IMR-90 (cell line): ENCODE data around the gene ARPC2. TPM values are rescaled to one million over a fixed set of nuclear protein-coding genes. Genes with fewer than 3 reads are reported as not detected.

Experiments
- ATAC-seq: fragments of 200-7000 bp; cut with Tn5 transposase; 2 replicates; pipeline ENCODE4 v1.9.1; 2020; ENCODE audit warnings: low read depth, mild to moderate bottlenecking, moderate library complexity
- BruUV-seq: library from RNA; stranded (reverse); fragments of 400-500 nt; replicated peaks from 2 replicates; lab custom pipeline; 2021; lab: Mats Ljungman, UMichigan
- CTCF ChIA-PET: fragments of 300-600 bp; formaldehyde crosslinking; extraction: SDS; loops from one replicate; lab custom pipeline; 2021; ENCODE audit warnings: antibody characterized with exemption; lab: Yijun Ruan, JAX
- POLR2A ChIA-PET: fragments of 300-600 bp; sonication (Branson Sonifier 250); formaldehyde crosslinking; loops from one replicate; lab custom pipeline; 2022; ENCODE audit warnings: antibody characterized with exemption; ENCODE audit not compliant: unreplicated experiment; lab: Charles Lee
- DNase-seq: peaks from one replicate; pipeline ENCODE4 v3.0.0; 2013
- H2AFZ ChIP-seq: replicated peaks from 2 replicates; pipeline ENCODE3; 2013; ENCODE audit warnings: low read length, mild to moderate bottlenecking; ENCODE audit not compliant: poor library complexity
- H2AK5ac ChIP-seq: 2 replicates; pipeline ENCODE4 v1.6.1; 2013; ENCODE audit warnings: low read depth, low read length, inconsistent platforms
- H2AK9ac ChIP-seq: replicated peaks from 2 replicates; pipeline ENCODE3; 2013; ENCODE audit warnings: mild to moderate bottlenecking, low read depth, low read length, moderate library complexity; ENCODE audit not compliant: poor library complexity
- H2BK120ac ChIP-seq: 2 replicates; pipeline ENCODE4 v1.6.1; 2013; ENCODE audit warnings: low read depth, low read length, inconsistent platforms
- H2BK15ac ChIP-seq: 3 replicates; pipeline ENCODE4 v1.6.1; 2013; ENCODE audit warnings: low read depth, low read length, inconsistent platforms
- H2BK20ac ChIP-seq: 2 replicates; pipeline ENCODE4 v1.6.1; 2013; ENCODE audit warnings: low read depth, mild to moderate bottlenecking, inconsistent platforms, low read length, moderate library complexity
- H2BK5ac ChIP-seq: 2 replicates; pipeline ENCODE4 v1.6.1; 2013; ENCODE audit warnings: mild to moderate bottlenecking, low read depth, low read length, inconsistent platforms; ENCODE audit not compliant: poor library complexity, severe bottlenecking
- H3K14ac ChIP-seq: replicated peaks from 2 replicates; pipeline ENCODE4 v1.6.1; 2013; ENCODE audit warnings: low read depth, low read length, inconsistent platforms
- H3K18ac ChIP-seq: 2 replicates; pipeline ENCODE4 v1.6.1; 2013; ENCODE audit warnings: low read depth, low read length, control low read depth
- H3K23ac ChIP-seq: 2 replicates; pipeline ENCODE4 v1.6.1; 2013; ENCODE audit warnings: low read depth, low read length, inconsistent platforms
- H3K27ac ChIP-seq: 2 replicates; pipeline ENCODE4 v1.5.1; 2013; ENCODE audit warnings: mild to moderate bottlenecking, control low read depth, low read length; ENCODE audit not compliant: insufficient read depth
- H3K27me3 ChIP-seq: 2 replicates; pipeline ENCODE4 v1.6.1; 2013; ENCODE audit warnings: low read length; ENCODE audit not compliant: control insufficient read depth, insufficient read depth
- H3K36me3 ChIP-seq: 2 replicates; pipeline ENCODE4 v1.6.1; 2013; ENCODE audit warnings: low read length, mixed read lengths; ENCODE audit not compliant: control insufficient read depth, insufficient read depth
- H3K4ac ChIP-seq: 2 replicates; pipeline ENCODE4 v1.6.1; 2013; ENCODE audit warnings: low read depth, low read length, inconsistent platforms
- H3K4me1 ChIP-seq: 2 replicates; pipeline ENCODE4 v1.6.1; 2013; ENCODE audit warnings: low read length, mixed read lengths; ENCODE audit not compliant: control insufficient read depth, insufficient read depth
- H3K4me2 ChIP-seq: 2 replicates; pipeline ENCODE4 v1.6.1; 2013; ENCODE audit warnings: low read depth, mild to moderate bottlenecking, control low read depth, low read length, moderate library complexity
- H3K4me3 ChIP-seq: 2 replicates; pipeline ENCODE4 v1.5.1; 2013; ENCODE audit warnings: low read depth, mild to moderate bottlenecking, control low read depth, low read length, moderate library complexity; ENCODE audit not compliant: insufficient read depth
- H3K56ac ChIP-seq: 2 replicates; pipeline ENCODE4 v1.6.1; 2013; ENCODE audit warnings: low read length, inconsistent platforms; ENCODE audit not compliant: insufficient read depth; ENCODE audit errors: extremely low read depth
- H3K79me1 ChIP-seq, 2 experiments: 2 replicates each; pipeline ENCODE4 v1.6.1; 2013; ENCODE audit warnings: low read length in 2 of 2, inconsistent platforms in 1 of 2, low read depth in 1 of 2
- H3K9ac ChIP-seq: 2 replicates; pipeline ENCODE4 v1.6.1; 2013; ENCODE audit warnings: low read depth, low read length, control low read depth
- H3K9me1 ChIP-seq: 2 replicates; pipeline ENCODE4 v1.6.1; 2013; ENCODE audit warnings: low read length, inconsistent platforms; ENCODE audit not compliant: insufficient read depth
- H3K9me3 ChIP-seq: 2 replicates; pipeline ENCODE4 v1.6.1; 2013; ENCODE audit warnings: low read length; ENCODE audit not compliant: control insufficient read depth, insufficient read depth
- H4K20me1 ChIP-seq: 2 replicates; pipeline ENCODE4 v1.6.1; 2013; ENCODE audit warnings: low read length, inconsistent platforms; ENCODE audit not compliant: insufficient read depth
- H4K5ac ChIP-seq: 2 replicates; pipeline ENCODE4 v1.6.1; 2013; ENCODE audit warnings: mild to moderate bottlenecking, low read depth, low read length, control low read depth
- H4K8ac ChIP-seq, 2 experiments: 2 replicates each; pipeline ENCODE4 v1.6.1; 2013; ENCODE audit warnings: low read depth in 2 of 2, low read length in 2 of 2, control low read depth in 1 of 2, inconsistent platforms in 1 of 2
- H4K91ac ChIP-seq: 2 replicates; pipeline ENCODE4 v1.6.1; 2013; ENCODE audit warnings: low read depth, low read length, inconsistent platforms; ENCODE audit not compliant: insufficient read depth
- BHLHE40 ChIP-seq: fragments of 150-350 bp; IDR thresholded peaks from 2 replicates; pipeline ENCODE4 v1.6.1; 2016; ENCODE audit warnings: mild to moderate bottlenecking, low read depth, low read length
- CHD1 ChIP-seq: IDR thresholded peaks from 2 replicates; pipeline ENCODE4 v1.6.1; 2012; ENCODE audit warnings: low read depth, low read length, improper control_type of control experiment
- FOS ChIP-seq: fragments of 150-350 bp; IDR thresholded peaks from 2 replicates; pipeline ENCODE4 v1.6.1; 2016; ENCODE audit warnings: low read depth, low read length
- MAFK ChIP-seq: IDR thresholded peaks from 2 replicates; pipeline ENCODE4 v1.6.1; 2012; ENCODE audit warnings: low read depth, low read length, improper control_type of control experiment
- MAZ ChIP-seq: IDR thresholded peaks from 2 replicates; pipeline ENCODE4 v1.6.1; 2012; ENCODE audit warnings: low read depth, mild to moderate bottlenecking, low read length, improper control_type of control experiment, moderate library complexity, borderline replicate concordance
- NFE2L2 ChIP-seq: fragments of 150-350 bp; IDR thresholded peaks from 2 replicates; pipeline ENCODE4 v1.6.1; 2016; ENCODE audit warnings: low read depth, mild to moderate bottlenecking, low read length
- POLR2A ChIP-seq: IDR thresholded peaks from 2 replicates; pipeline ENCODE4 v1.6.1; 2012; ENCODE audit warnings: mild to moderate bottlenecking, low read depth, low read length
- RAD21 ChIP-seq: IDR thresholded peaks from 2 replicates; pipeline ENCODE4 v1.6.1; 2012; ENCODE audit warnings: low read length, improper control_type of control experiment
- RCOR1 ChIP-seq: IDR thresholded peaks from 2 replicates; pipeline ENCODE4 v1.6.1; 2012; ENCODE audit warnings: mild to moderate bottlenecking, low read length, improper control_type of control experiment; ENCODE audit not compliant: insufficient replicate concordance
- RFX5 ChIP-seq: IDR thresholded peaks from 2 replicates; pipeline ENCODE4 v1.8.0; 2012; ENCODE audit warnings: low read depth, mild to moderate bottlenecking, low read length, moderate library complexity
- SMC3 ChIP-seq: fragments of 150-350 bp; IDR thresholded peaks from 2 replicates; pipeline ENCODE4 v1.6.1; 2016; ENCODE audit warnings: low read depth, mild to moderate bottlenecking, antibody characterized with exemption, low read length, moderate library complexity
- WGBS, 2 experiments: methylation state at CpG; one replicate each; pipeline versions ENCODE4 v1.1.5 to v1.1.7; 2013; ENCODE audit warnings: missing lambda C conversion rate in 2 of 2; ENCODE audit not compliant: insufficient read length in 1 of 2; ENCODE audit errors: extremely low coverage in 2 of 2; 5-methylcytosine and 5-hydroxymethylcytosine counted together
- dilution Hi-C: fragments of 300-500 bp; cut with HindIII; formaldehyde crosslinking; loops from one replicate; pipeline ENCODE4 v1.14.3; 2018; ENCODE audit warnings: low sequenced_read_pairs; ENCODE audit not compliant: unreplicated experiment
- in situ Hi-C: fragments of 300-500 bp; cut with MboI; formaldehyde crosslinking; loops from 3 replicates; pipeline ENCODE4 v1.14.3; 2019; ENCODE audit warnings: low sequenced_read_pairs, inconsistent platforms, mixed read lengths
- intact Hi-C: fragments of 100-400 bp; cut with micrococcal nuclease; formaldehyde crosslinking; loops from 2 replicates; pipeline ENCODE4 v1.10.0; 2022
- polyA plus RNA-seq, 3 experiments: library from polyadenylated mRNA; depleted of rRNA; stranded (reverse); fragments of >200 nt; gene quantifications; 2 replicates each; pipeline ENCODE4 v1.2.3, GENCODE V29; 2012; ENCODE audit warnings: low replicate concordance in 1 of 3
- total RNA-seq: library from RNA; depleted of rRNA; stranded (reverse); fragments of >200 nt; gene quantifications from 2 replicates; pipeline ENCODE4 v1.2.3, GENCODE V29; 2012
- TF ChIP-seq, protein P1 (sequence below): fragments of 150-350 bp; IDR thresholded peaks from 2 replicates; pipeline ENCODE4 v1.6.1; 2016; ENCODE audit warnings: low read depth, mild to moderate bottlenecking, low read length, moderate library complexity, borderline replicate concordance
- TF ChIP-seq, protein P2 (sequence below): conservative IDR thresholded peaks from 2 replicates; pipeline ENCODE4 v1.5.1; 2012; ENCODE audit warnings: mild to moderate bottlenecking, low read depth, low read length, improper control_type of control experiment
- TF ChIP-seq, protein P3 (sequence below): fragments of 150-350 bp; IDR thresholded peaks from 2 replicates; pipeline ENCODE4 v1.6.1; 2017; ENCODE audit warnings: mild to moderate bottlenecking, antibody characterized with exemption, low read length, low read depth

ARPC2 gene
- total and polyA plus RNA-seq, 2 of the 4 experiments (the other 2 are of a cell fraction) = 561 to 635 TPM

DNA sequence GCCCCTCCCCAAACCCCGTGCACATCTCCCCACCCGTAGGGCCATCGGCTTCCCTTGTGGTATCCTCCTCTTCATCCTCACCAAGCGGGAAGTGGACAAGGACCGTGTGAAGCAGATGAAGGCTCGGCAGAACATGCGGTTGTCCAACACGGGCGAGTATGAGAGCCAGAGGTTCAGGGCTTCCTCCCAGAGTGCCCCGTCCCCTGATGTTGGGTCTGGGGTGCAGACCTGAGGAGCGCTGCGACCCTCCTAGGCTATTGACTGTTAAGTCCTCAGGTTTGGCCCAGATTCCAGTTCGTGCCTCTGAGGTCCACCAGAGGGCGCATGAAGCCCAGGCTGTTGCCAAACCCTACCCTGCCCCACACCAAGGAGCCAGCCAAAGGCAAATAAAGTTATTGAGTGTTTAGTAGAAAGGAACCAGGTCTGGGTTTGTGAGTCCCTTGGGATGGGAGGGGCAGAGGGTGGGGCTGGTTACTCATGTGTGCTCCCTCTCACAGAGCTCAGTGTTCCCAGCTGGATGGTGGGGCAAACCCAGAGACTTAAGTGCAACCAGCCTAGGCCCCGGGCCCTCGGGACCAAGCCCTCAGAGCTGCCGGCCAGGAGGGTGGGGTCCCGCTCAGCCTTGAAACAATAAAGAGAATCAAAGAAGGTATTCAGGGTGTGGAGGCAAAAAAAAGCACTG is 55.7 kb downstream of the ARPC2 start:
- Histone ChIP-seq H3K4me3 (no peak overlapping the region), H3K4ac (peak overlapping the region; percentile 68), H3K36me3 (peaks cover 41% of the 10 kb centered on the region), H3K4me2 (no peak overlapping the region), H4K91ac (no peak overlapping the region), H2AK5ac (0 out of 2 replicates have a peak overlapping the region, but pooled peaks have one; percentile 36), H2BK5ac (no peak overlapping the region), H3K4me1 (peaks cover 10% of the 10 kb centered on the region), H4K5ac (no peak overlapping the region), H4K8ac (0 out of 4 replicates have a peak overlapping the region, but pooled peaks of 1 of the 2 experiments have one; percentile 22), H3K9ac (no peak overlapping the region), H3K27ac (peak overlapping the region; percentile 8; the same call in 1 of the 2 replicates), H4K20me1 (peaks cover 9% of the 10 kb centered on the region; the same call in 1 of the 2 replicates), H2AK9ac (peak overlapping the region; percentile 0), H3K18ac (no peak overlapping the region), H3K27me3 (no peaks in the 10 kb centered on the region), H3K23ac (no peak overlapping the region), H3K56ac (no peak overlapping the region), H3K9me1 (0 out of 2 replicates have a peak, but pooled peaks cover 3% of the 10 kb centered on the region), H2BK120ac (no peak overlapping the region), H2AFZ (peak overlapping the region; percentile 39), H2BK20ac (no peak overlapping the region), H3K14ac (no peak overlapping the region), H3K9me3 (no peaks in the 10 kb centered on the region), H2BK15ac (no peak overlapping the region), H3K79me1 (peaks cover 20 to 69% of the 10 kb centered on the region in 2 experiments)
- ChIA-PET POLR2A (interaction anchor here (0.6 to 1.1 kb wide), 2 partner anchors 10 to 14 kb away, joined by 3 to 4 read pairs; no protein-coding TSS in a partner anchor), CTCF (interaction anchor here (0.8 to 3.9 kb wide), 4 partner anchors 12 to 170 kb away, joined by 3 to 24 read pairs (median 4); partner anchors contain the start of genes CATIP and TMBIM1)
- intact Hi-C loops = loop anchor here (1.0 to 10.0 kb wide), 4 partner anchors 14 to 292 kb away; partner anchors contain the start of genes CATIP, CNOT9 and USP37
- DNase-seq = peak; percentile 84
- WGBS, 2 experiments = 49% methylated on average over 7 of the region's 18 CpGs; no CpG with 5 or more reads in 1 of the 2 experiments
- dilution Hi-C loops = no loop called here
- no TSS peak for BruUV-seq
- peak; percentile 13 for ATAC-seq
- in situ Hi-C loops = loop anchor here (10.0 kb wide), 1 partner anchor 122 kb away; the partner anchor contains the start of gene CTDSP1
- TF ChIP-seq, protein P1, sequence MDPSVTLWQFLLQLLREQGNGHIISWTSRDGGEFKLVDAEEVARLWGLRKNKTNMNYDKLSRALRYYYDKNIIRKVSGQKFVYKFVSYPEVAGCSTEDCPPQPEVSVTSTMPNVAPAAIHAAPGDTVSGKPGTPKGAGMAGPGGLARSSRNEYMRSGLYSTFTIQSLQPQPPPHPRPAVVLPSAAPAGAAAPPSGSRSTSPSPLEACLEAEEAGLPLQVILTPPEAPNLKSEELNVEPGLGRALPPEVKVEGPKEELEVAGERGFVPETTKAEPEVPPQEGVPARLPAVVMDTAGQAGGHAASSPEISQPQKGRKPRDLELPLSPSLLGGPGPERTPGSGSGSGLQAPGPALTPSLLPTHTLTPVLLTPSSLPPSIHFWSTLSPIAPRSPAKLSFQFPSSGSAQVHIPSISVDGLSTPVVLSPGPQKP = no peak
- TF ChIP-seq CHD1 (no peak), MAZ (peak; percentile 75), MAFK (no peak), RFX5 (no peak), RAD21 (peak; percentile 93), BHLHE40 (no peak), RCOR1 (no peak), POLR2A (peak; percentile 40; the same call in 1 of the 2 replicates), NFE2L2 (no peak), FOS (no peak), SMC3 (peak; percentile 93)
- TF ChIP-seq, protein P2, sequence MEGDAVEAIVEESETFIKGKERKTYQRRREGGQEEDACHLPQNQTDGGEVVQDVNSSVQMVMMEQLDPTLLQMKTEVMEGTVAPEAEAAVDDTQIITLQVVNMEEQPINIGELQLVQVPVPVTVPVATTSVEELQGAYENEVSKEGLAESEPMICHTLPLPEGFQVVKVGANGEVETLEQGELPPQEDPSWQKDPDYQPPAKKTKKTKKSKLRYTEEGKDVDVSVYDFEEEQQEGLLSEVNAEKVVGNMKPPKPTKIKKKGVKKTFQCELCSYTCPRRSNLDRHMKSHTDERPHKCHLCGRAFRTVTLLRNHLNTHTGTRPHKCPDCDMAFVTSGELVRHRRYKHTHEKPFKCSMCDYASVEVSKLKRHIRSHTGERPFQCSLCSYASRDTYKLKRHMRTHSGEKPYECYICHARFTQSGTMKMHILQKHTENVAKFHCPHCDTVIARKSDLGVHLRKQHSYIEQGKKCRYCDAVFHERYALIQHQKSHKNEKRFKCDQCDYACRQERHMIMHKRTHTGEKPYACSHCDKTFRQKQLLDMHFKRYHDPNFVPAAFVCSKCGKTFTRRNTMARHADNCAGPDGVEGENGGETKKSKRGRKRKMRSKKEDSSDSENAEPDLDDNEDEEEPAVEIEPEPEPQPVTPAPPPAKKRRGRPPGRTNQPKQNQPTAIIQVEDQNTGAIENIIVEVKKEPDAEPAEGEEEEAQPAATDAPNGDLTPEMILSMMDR = peak; percentile 89
- TF ChIP-seq, protein P3, sequence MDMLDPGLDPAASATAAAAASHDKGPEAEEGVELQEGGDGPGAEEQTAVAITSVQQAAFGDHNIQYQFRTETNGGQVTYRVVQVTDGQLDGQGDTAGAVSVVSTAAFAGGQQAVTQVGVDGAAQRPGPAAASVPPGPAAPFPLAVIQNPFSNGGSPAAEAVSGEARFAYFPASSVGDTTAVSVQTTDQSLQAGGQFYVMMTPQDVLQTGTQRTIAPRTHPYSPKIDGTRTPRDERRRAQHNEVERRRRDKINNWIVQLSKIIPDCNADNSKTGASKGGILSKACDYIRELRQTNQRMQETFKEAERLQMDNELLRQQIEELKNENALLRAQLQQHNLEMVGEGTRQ = no peak
